NCI-H526 (cell line): ENCODE measurements around the gene EEF1AKMT4.

Experiments
- DNase-seq, 2 experiments: peaks; one replicate each; lab custom pipeline; 2025; lab: John Stamatoyannopoulos, UW

The EEF1AKMT4 gene

GRCh38 chr3:184298759-184299487 is 49.5 kb downstream of the EEF1AKMT4 start, which contains the start of gene PSMD2:
Gene PSMD2 (plus strand): TSS chr3:184299241. CDS start chr3:184299267, 26 bp downstream.
- DNase-seq: peak; percentile 92 to 99

DNA sequence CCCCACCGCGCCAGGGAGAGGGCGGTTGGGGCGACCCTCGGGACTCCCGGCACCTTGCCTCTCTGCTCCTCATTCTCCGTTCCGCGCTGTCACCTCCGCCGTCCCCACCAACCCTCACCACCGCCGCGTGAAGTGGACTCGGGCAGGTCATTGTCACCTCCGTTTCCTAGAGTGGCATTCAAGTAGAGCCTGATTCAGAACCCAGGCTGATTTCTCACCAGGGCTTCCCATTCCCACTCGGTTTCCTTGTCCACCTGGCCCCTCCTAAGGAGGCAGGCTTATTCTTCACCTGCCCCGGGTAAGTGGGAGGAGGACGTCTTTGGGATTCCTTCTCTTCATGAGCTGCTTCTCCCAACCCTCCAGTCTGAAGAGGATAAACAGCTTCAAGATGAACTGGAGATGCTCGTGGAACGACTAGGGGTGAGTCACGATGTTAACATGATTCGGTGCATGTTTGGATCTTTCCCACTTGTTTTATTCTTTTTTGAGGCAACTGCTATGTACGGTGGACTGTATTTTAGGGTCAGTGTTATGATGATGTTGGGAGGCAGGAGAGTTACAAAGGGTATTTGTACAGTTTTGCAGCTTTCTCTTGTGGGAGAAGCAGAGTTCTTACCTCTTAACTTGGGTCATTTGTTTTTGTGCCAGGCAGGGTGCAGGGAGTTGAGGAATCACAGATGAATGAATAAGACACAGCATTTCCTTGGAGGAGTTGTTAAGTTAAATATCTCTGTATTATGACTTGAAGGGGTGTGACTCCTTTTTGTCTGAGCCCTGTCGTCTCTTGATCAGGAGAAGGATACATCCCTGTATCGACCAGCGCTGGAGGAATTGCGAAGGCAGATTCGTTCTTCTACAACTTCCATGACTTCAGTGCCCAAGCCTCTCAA is 50.3 kb downstream of the EEF1AKMT4 start:
- no peak for DNase-seq

- DNase-seq: no peak
These were observed 50.9 kb downstream of the EEF1AKMT4 start for GRCh38 chr3:184300378-184300720.

GRCh38 chr3:184305577-184305976 is 56.1 kb downstream of the EEF1AKMT4 start:
- peak in 1 of 2 experiments; percentile 39 for DNase-seq

- no peak for DNase-seq
These were observed 57.0 kb downstream of the EEF1AKMT4 start for GRCh38 chr3:184306341-184306972.

DNA sequence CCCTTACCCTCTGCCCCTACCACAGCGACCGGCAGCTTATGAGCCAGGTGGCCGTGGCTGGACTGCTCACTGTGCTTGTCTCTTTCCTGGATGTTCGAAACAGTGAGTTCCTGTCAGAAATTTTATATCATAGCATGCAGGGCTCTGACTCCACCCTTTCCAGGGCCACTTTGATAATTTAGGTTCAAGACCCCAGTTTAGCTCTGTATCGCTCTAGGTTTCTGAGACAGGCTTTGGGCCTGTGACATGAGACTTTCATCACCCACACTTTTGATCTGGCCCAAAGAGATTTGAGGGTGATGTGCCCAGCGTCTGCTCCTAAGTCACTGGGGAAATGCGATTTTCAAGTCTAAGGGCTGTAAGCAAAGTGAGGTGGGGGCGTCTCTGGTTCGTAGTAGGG is 58.4 kb downstream of the EEF1AKMT4 start:
- DNase-seq: no peak
